ENCODE results near the gene CALCB.

- TF ChIP-seq CTCF (IDR thresholded peaks at IDR 0.05), result no peak
- TF ChIP-seq POLR2A (IDR thresholded peaks at IDR 0.05), result no peak
Observed at GRCh38 chr11:15027956-15028355, 45.4 kb upstream of the CALCB start.

All from gastroesophageal sphincter (tissue), 3 donors.